ENCODE data around the gene SLC50A1.

SLC50A1 gene

DNA sequence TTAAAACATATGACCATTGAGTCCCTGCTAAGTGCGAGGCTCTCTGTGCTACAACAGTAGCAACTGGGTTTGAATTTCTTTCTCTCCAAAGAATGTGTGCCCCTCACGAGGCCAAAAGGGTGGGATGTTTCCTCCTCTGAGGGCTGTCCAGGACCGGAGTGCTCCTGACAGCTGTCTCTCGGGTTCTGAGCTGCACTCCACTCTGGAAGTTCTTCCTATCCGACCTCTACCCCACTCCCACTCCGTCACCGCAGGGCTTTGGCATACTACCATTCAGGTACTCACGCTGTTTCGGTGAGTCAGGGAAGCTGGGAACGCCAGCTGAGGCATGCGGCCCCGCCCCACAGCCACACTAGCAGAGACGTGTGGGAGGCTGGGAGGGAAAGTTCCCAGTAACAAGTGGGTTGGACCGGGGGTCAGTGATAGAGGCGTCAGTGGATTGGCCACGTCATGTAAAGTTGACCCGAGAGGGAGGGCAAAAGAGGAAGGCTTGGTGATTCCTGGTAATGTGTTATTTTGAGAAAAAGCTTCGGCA, 705 bp upstream of the SLC50A1 start (continued):
- TF ChIP-seq, protein P1, sequence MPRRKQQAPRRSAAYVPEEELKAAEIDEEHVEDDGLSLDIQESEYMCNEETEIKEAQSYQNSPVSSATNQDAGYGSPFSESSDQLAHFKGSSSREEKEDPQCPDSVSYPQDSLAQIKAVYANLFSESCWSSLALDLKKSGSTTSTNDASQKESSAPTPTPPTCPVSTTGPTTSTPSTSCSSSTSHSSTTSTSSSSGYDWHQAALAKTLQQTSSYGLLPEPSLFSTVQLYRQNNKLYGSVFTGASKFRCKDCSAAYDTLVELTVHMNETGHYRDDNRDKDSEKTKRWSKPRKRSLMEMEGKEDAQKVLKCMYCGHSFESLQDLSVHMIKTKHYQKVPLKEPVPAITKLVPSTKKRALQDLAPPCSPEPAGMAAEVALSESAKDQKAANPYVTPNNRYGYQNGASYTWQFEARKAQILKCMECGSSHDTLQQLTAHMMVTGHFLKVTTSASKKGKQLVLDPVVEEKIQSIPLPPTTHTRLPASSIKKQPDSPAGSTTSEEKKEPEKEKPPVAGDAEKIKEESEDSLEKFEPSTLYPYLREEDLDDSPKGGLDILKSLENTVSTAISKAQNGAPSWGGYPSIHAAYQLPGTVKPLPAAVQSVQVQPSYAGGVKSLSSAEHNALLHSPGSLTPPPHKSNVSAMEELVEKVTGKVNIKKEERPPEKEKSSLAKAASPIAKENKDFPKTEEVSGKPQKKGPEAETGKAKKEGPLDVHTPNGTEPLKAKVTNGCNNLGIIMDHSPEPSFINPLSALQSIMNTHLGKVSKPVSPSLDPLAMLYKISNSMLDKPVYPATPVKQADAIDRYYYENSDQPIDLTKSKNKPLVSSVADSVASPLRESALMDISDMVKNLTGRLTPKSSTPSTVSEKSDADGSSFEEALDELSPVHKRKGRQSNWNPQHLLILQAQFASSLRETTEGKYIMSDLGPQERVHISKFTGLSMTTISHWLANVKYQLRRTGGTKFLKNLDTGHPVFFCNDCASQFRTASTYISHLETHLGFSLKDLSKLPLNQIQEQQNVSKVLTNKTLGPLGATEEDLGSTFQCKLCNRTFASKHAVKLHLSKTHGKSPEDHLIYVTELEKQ (tag by site-specific recombination; IDR thresholded peaks at IDR 0.05; ENCODE audit: borderline replicate concordance) = no peak; the same call in 1 of the 2 replicates
- TF ChIP-seq ZNF585B (tag by site-specific recombination; IDR thresholded peaks at IDR 0.05) = no peak
- TF ChIP-seq, protein P2, sequence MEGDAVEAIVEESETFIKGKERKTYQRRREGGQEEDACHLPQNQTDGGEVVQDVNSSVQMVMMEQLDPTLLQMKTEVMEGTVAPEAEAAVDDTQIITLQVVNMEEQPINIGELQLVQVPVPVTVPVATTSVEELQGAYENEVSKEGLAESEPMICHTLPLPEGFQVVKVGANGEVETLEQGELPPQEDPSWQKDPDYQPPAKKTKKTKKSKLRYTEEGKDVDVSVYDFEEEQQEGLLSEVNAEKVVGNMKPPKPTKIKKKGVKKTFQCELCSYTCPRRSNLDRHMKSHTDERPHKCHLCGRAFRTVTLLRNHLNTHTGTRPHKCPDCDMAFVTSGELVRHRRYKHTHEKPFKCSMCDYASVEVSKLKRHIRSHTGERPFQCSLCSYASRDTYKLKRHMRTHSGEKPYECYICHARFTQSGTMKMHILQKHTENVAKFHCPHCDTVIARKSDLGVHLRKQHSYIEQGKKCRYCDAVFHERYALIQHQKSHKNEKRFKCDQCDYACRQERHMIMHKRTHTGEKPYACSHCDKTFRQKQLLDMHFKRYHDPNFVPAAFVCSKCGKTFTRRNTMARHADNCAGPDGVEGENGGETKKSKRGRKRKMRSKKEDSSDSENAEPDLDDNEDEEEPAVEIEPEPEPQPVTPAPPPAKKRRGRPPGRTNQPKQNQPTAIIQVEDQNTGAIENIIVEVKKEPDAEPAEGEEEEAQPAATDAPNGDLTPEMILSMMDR (tag by site-specific recombination; IDR thresholded peaks at IDR 0.05) = no peak
- no peak for TF ChIP-seq ZNF747 (tag by site-specific recombination; IDR thresholded peaks at IDR 0.05)
- TF ChIP-seq ZNF114 (tag by site-specific recombination; IDR thresholded peaks at IDR 0.05) = no peak
- peak; percentile 52 for TF ChIP-seq GLIS2 (tag by site-specific recombination; IDR thresholded peaks at IDR 0.05)
- no peak for TF ChIP-seq ZNF560 (tag by site-specific recombination; IDR thresholded peaks at IDR 0.05; ENCODE audit: borderline replicate concordance)
- TF ChIP-seq KLF7 (tag by site-specific recombination; IDR thresholded peaks at IDR 0.05; ENCODE audit: borderline replicate concordance) = no peak; the same call in 1 of the 2 replicates
- TF ChIP-seq ZNF626 (tag by site-specific recombination; IDR thresholded peaks at IDR 0.05) = no peak
- TF ChIP-seq ZNF423 (tag by site-specific recombination; IDR thresholded peaks at IDR 0.05) = no peak
- peak; percentile 24; the same call in 1 of the 2 replicates for TF ChIP-seq IKZF3 (tag by site-specific recombination; IDR thresholded peaks at IDR 0.05)
- peak; percentile 73 for TF ChIP-seq ZNF366 (tag by site-specific recombination; conservative IDR thresholded peaks at IDR 0.05)
- no peak for TF ChIP-seq ZNF175 (tag by site-specific recombination; IDR thresholded peaks at IDR 0.05)
- TF ChIP-seq GLI4 (tag by site-specific recombination; IDR thresholded peaks at IDR 0.05) = no peak
- TF ChIP-seq, protein P3, sequence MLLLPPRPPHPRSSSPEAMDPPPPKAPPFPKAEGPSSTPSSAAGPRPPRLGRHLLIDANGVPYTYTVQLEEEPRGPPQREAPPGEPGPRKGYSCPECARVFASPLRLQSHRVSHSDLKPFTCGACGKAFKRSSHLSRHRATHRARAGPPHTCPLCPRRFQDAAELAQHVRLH (tag by site-specific recombination; IDR thresholded peaks at IDR 0.05) = no peak
- TF ChIP-seq PRDM1 (tag by site-specific recombination; IDR thresholded peaks at IDR 0.05) = peak; percentile 57; the same call in 1 of the 2 replicates
- no peak for TF ChIP-seq ZNF548 (tag by site-specific recombination; IDR thresholded peaks at IDR 0.05)
- TF ChIP-seq ZNF707 (tag by site-specific recombination; IDR thresholded peaks at IDR 0.05) = no peak
- no peak for TF ChIP-seq ZNF248 (tag by site-specific recombination; IDR thresholded peaks at IDR 0.05)
- TF ChIP-seq, protein P4, sequence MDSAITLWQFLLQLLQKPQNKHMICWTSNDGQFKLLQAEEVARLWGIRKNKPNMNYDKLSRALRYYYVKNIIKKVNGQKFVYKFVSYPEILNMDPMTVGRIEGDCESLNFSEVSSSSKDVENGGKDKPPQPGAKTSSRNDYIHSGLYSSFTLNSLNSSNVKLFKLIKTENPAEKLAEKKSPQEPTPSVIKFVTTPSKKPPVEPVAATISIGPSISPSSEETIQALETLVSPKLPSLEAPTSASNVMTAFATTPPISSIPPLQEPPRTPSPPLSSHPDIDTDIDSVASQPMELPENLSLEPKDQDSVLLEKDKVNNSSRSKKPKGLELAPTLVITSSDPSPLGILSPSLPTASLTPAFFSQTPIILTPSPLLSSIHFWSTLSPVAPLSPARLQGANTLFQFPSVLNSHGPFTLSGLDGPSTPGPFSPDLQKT (IDR thresholded peaks at IDR 0.05; ENCODE audit: borderline replicate concordance, low read depth, low read length) = no peak
- TF ChIP-seq SP2 (tag by site-specific recombination; IDR thresholded peaks at IDR 0.05) = peak; percentile 84
- peak; percentile 99 for TF ChIP-seq SCRT2 (tag by site-specific recombination; IDR thresholded peaks at IDR 0.05)
- peak; percentile 56 for TF ChIP-seq KLF8 (tag by site-specific recombination; IDR thresholded peaks at IDR 0.05)
- TF ChIP-seq ZNF292 (tag by site-specific recombination; IDR thresholded peaks at IDR 0.05; ENCODE audit: borderline replicate concordance, low read depth) = no peak
- TF ChIP-seq SP7 (tag by site-specific recombination; IDR thresholded peaks at IDR 0.05) = peak; percentile 69
- no peak for TF ChIP-seq ZNF785 (tag by site-specific recombination; IDR thresholded peaks at IDR 0.05)
- peak; percentile 76 for TF ChIP-seq KLF1 (tag by site-specific recombination; IDR thresholded peaks at IDR 0.05)
- TF ChIP-seq ZNF555 (tag by site-specific recombination; conservative IDR thresholded peaks at IDR 0.05) = no peak
- TF ChIP-seq, protein P5, sequence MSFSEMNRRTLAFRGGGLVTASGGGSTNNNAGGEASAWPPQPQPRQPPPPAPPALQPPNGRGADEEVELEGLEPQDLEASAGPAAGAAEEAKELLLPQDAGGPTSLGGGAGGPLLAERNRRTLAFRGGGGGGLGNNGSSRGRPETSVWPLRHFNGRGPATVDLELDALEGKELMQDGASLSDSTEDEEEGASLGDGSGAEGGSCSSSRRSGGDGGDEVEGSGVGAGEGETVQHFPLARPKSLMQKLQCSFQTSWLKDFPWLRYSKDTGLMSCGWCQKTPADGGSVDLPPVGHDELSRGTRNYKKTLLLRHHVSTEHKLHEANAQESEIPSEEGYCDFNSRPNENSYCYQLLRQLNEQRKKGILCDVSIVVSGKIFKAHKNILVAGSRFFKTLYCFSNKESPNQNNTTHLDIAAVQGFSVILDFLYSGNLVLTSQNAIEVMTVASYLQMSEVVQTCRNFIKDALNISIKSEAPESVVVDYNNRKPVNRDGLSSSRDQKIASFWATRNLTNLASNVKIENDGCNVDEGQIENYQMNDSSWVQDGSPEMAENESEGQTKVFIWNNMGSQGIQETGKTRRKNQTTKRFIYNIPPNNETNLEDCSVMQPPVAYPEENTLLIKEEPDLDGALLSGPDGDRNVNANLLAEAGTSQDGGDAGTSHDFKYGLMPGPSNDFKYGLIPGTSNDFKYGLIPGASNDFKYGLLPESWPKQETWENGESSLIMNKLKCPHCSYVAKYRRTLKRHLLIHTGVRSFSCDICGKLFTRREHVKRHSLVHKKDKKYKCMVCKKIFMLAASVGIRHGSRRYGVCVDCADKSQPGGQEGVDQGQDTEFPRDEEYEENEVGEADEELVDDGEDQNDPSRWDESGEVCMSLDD (tag by site-specific recombination; IDR thresholded peaks at IDR 0.05) = no peak
- no peak for TF ChIP-seq YY2 (tag by site-specific recombination; IDR thresholded peaks at IDR 0.05)
- TF ChIP-seq YY1 (tag by site-specific recombination; IDR thresholded peaks at IDR 0.05) = no peak
- TF ChIP-seq KLF16 (tag by site-specific recombination; IDR thresholded peaks at IDR 0.05) = no peak
- no peak for TF ChIP-seq ZNF768 (tag by site-specific recombination; IDR thresholded peaks at IDR 0.05)
- TF ChIP-seq ZNF776 (tag by site-specific recombination; IDR thresholded peaks at IDR 0.05; ENCODE audit: borderline replicate concordance) = no peak

All from HEK293 (cell line).